ENCODE measurements around the gene DLGAP1. TPM values are rescaled to one million over a fixed set of nuclear protein-coding genes. Genes with fewer than 3 reads are reported as not detected.

DLGAP1 gene
- total and polyA plus RNA-seq, 10 of the 15 experiments (the other 5 are each of a cell fraction or from before 2014, with no cell fraction given): 0.23 to 27.6 (median 1.9) TPM

- TF ChIP-seq ZBTB4 (CRISPR knock-in tag; IDR thresholded peaks at IDR 0.05): no peak
These were observed 101.2 kb downstream of the DLGAP1 start (continued) for GRCh38 chr18:4353853-4354418.

GRCh38 chr18:4352746-4353551, 102.2 kb downstream of the DLGAP1 start:
- FAIRE-seq (no peak), DNase-seq (ENCODE audit: low read depth, low spot score) (no peak), ATAC-seq (peak; percentile 8)
- H3K27me3 ChIP-seq (replicated peaks in 1 of 2; ENCODE audit: control insufficient read depth in 2 of 2, insufficient read depth in 2 of 2, low read length in 1 of 2): no peaks in the 10 kb centered on the region
- H3K27ac ChIP-seq (ENCODE audit: control insufficient read depth, insufficient read depth): no peak overlapping the region
- H3K4me1 ChIP-seq (ENCODE audit: control insufficient read depth, insufficient read depth, low read length): no peaks in the 10 kb centered on the region
- H3K9me3 ChIP-seq (replicated peaks; ENCODE audit: control insufficient read depth, insufficient read depth, low read length): no peaks in the 10 kb centered on the region; the same call in 2 of the 3 replicates
- no peaks in the 10 kb centered on the region for H4K20me1 ChIP-seq (ENCODE audit: control insufficient read depth, insufficient read depth)
- intact Hi-C loops (cut with micrococcal nuclease; ENCODE audit: unreplicated experiment): loop anchor here (10.0 kb wide), 1 partner anchor 702 kb away; no protein-coding TSS in a partner anchor
- no peak overlapping the region for H3K9ac ChIP-seq (ENCODE audit: control insufficient read depth, insufficient read depth, low read length)
- H3K4me3 ChIP-seq: no peak overlapping the region
- ChIA-PET POLR2A (interaction anchor here (0.5 to 2.1 kb wide), 11 partner anchors 11 to 83 kb away, joined by 3 to 8 read pairs (median 3); no protein-coding TSS in a partner anchor), SMC1A (ENCODE audit: uncharacterized antibody, unreplicated experiment) (interaction anchor here (0.7 to 5.0 kb wide), 31 partner anchors 8 to 284 kb away, joined by 3 to 33 read pairs (median 8); no protein-coding TSS in a partner anchor), CTCF (interaction anchor here (0.7 to 2.0 kb wide), 6 partner anchors 17 to 91 kb away, joined by 3 to 5 read pairs (median 4); no protein-coding TSS in a partner anchor), RAD21 (ENCODE audit: unreplicated experiment) (interaction anchor here (0.6 to 4.2 kb wide), 14 partner anchors 17 to 670 kb away, joined by 3 to 19 read pairs (median 5); no protein-coding TSS in a partner anchor)
- in situ Hi-C loops (cut with MboI): no loop called here
- H3K79me2 ChIP-seq (ENCODE audit: control insufficient read depth, insufficient read depth, low read length): no peaks in the 10 kb centered on the region
- no peak overlapping the region for H2AFZ ChIP-seq (ENCODE audit: control insufficient read depth, low read depth, low read length)
- TSS peak; percentile 89 for BruUV-seq (replicated peaks)
- H3K36me3 ChIP-seq (ENCODE audit: control insufficient read depth in 2 of 2, insufficient read depth in 2 of 2, low read length in 1 of 2): no peaks in the 10 kb centered on the region
- no peak overlapping the region for H3K4me2 ChIP-seq (ENCODE audit: control insufficient read depth, insufficient read depth)
- WGBS (ENCODE audit: insufficient coverage, insufficient replicate concordance, low lambda C conversion rate, missing lambda C conversion rate): 23% methylated on average over 15 of the region's 15 CpGs
- TF ChIP-seq MEF2B (IDR thresholded peaks at IDR 0.05; ENCODE audit: partially characterized antibody, poor library complexity, severe bottlenecking) (peak; percentile 61), IKZF2 (IDR thresholded peaks at IDR 0.05) (peak in 1 of 2 experiments; percentile 40; a peak in 1 of 4 replicates), BHLHE40 (IDR thresholded peaks at IDR 0.05; ENCODE audit: borderline replicate concordance in 1 of 2, low read depth in 2 of 2, low read length in 1 of 2) (peak in 1 of 2 experiments; percentile 24; a peak in 1 of 4 replicates), ZNF687 (IDR thresholded peaks at IDR 0.05) (0 out of 2 replicates have a peak, but pooled peaks have one; percentile 2), TAF1 (IDR thresholded peaks at IDR 0.05; ENCODE audit: borderline replicate concordance, low read depth, low read length) (no peak)
